Skeletal muscle satellite cell (primary cell): ENCODE results near the gene INPP5J.

Source experiments
- H3K27me3 ChIP-seq: 2 replicates; pipeline ENCODE4 v1.7.0; 2013; ENCODE audit warnings: low read length; ENCODE audit not compliant: control insufficient read depth, insufficient read depth
- H3K36me3 ChIP-seq: 2 replicates; pipeline ENCODE4 v1.7.0; 2013; ENCODE audit warnings: mild to moderate bottlenecking, control low read depth, low read length; ENCODE audit not compliant: insufficient read depth
- H3K4me1 ChIP-seq: 2 replicates; pipeline ENCODE4 v1.7.0; 2013; ENCODE audit warnings: low read length; ENCODE audit not compliant: control insufficient read depth, insufficient read depth
- H3K4me2 ChIP-seq: 2 replicates; pipeline ENCODE4 v1.7.0; 2013; ENCODE audit warnings: mild to moderate bottlenecking, low read length
- H3K4me3 ChIP-seq: 2 replicates; pipeline ENCODE4 v1.7.0; 2013; ENCODE audit warnings: low read length
- H3K9ac ChIP-seq: 2 replicates; pipeline ENCODE4 v1.7.0; 2013; ENCODE audit warnings: mild to moderate bottlenecking, low read depth, low read length, moderate library complexity
- H3K9me3 ChIP-seq: replicated peaks from 2 replicates; pipeline ENCODE4 v1.7.0; 2013; ENCODE audit warnings: mild to moderate bottlenecking, control low read depth, low read length

The INPP5J gene

GRCh38 chr22:31136155-31136554 is 13.4 kb downstream of the INPP5J start:
- peaks cover 44% of the 10 kb centered on the region for H3K27me3 ChIP-seq
- H3K4me3 ChIP-seq = no peak overlapping the region
- H3K36me3 ChIP-seq = no peaks in the 10 kb centered on the region
- no peaks in the 10 kb centered on the region for H3K9me3 ChIP-seq
- no peak overlapping the region for H3K4me2 ChIP-seq
- no peak overlapping the region for H3K9ac ChIP-seq
- no peaks in the 10 kb centered on the region for H3K4me1 ChIP-seq

- no peaks in the 10 kb centered on the region for H3K36me3 ChIP-seq
- no peaks in the 10 kb centered on the region for H3K9me3 ChIP-seq
- H3K27me3 ChIP-seq = peaks cover 48% of the 10 kb centered on the region
- H3K4me2 ChIP-seq = no peak overlapping the region
- no peak overlapping the region for H3K4me3 ChIP-seq
- H3K4me1 ChIP-seq = no peaks in the 10 kb centered on the region
- no peak overlapping the region for H3K9ac ChIP-seq
Observed at GRCh38 chr22:31136711-31137110, 13.9 kb downstream of the INPP5J start.

GRCh38 chr22:31137721-31138120 is 15.0 kb downstream of the INPP5J start:
- no peaks in the 10 kb centered on the region for H3K36me3 ChIP-seq
- H3K9me3 ChIP-seq = no peaks in the 10 kb centered on the region
- no peak overlapping the region for H3K4me2 ChIP-seq
- H3K9ac ChIP-seq = no peak overlapping the region
- H3K4me1 ChIP-seq = no peaks in the 10 kb centered on the region
- peaks cover 53% of the 10 kb centered on the region for H3K27me3 ChIP-seq
- no peak overlapping the region for H3K4me3 ChIP-seq

GRCh38 chr22:31138126-31138525 is 15.4 kb downstream of the INPP5J start:
- no peaks in the 10 kb centered on the region for H3K4me1 ChIP-seq
- H3K36me3 ChIP-seq = no peaks in the 10 kb centered on the region
- no peak overlapping the region for H3K4me3 ChIP-seq
- peaks cover 53% of the 10 kb centered on the region for H3K27me3 ChIP-seq
- no peak overlapping the region for H3K4me2 ChIP-seq
- H3K9me3 ChIP-seq = no peaks in the 10 kb centered on the region
- H3K9ac ChIP-seq = no peak overlapping the region

- Histone ChIP-seq H3K4me2 (no peak overlapping the region), H3K27me3 (peaks cover 58% of the 10 kb centered on the region), H3K4me1 (no peaks in the 10 kb centered on the region), H3K36me3 (no peaks in the 10 kb centered on the region), H3K9me3 (no peaks in the 10 kb centered on the region), H3K4me3 (no peak overlapping the region), H3K9ac (no peak overlapping the region)
Observed at GRCh38 chr22:31139066-31139465, 16.3 kb downstream of the INPP5J start.

- H3K9ac ChIP-seq = no peak within 1 kb of the TSS
Observed at GRCh38 chr22:31139866-31140716, 17.3 kb downstream of the INPP5J start, which contains the start of gene PLA2G3. Gene PLA2G3 (minus strand): TSS chr22:31140508. CDS start chr22:31140354, 154 bp downstream.

GRCh38 chr22:31140746-31141145 is 18.0 kb downstream of the INPP5J start:
- Histone ChIP-seq H3K36me3 (no peaks in the 10 kb centered on the region), H3K4me1 (no peaks in the 10 kb centered on the region), H3K4me3 (no peak overlapping the region), H3K9ac (no peak overlapping the region), H3K27me3 (peaks cover 58% of the 10 kb centered on the region), H3K4me2 (no peak overlapping the region), H3K9me3 (peaks cover 3% of the 10 kb centered on the region)

More at GRCh38 chr22:31139866-31140716, 17.3 kb downstream of the INPP5J start, which contains the start of gene PLA2G3:
- H3K4me1 ChIP-seq = no peaks in the 10 kb centered on the region
- peaks cover 3% of the 10 kb centered on the region for H3K9me3 ChIP-seq
- H3K4me3 ChIP-seq = no peak within 1 kb of the TSS
- H3K27me3 ChIP-seq = peaks cover 58% of the 10 kb centered on the region
- no peak within 1 kb of the TSS for H3K4me2 ChIP-seq
- H3K36me3 ChIP-seq = no peaks in the 10 kb centered on the region

GRCh38 chr22:31141551-31141950 is 18.8 kb downstream of the INPP5J start:
- Histone ChIP-seq H3K4me2 (no peak overlapping the region), H3K9ac (no peak overlapping the region), H3K9me3 (peaks cover 3% of the 10 kb centered on the region), H3K27me3 (peaks cover 58% of the 10 kb centered on the region), H3K4me1 (no peaks in the 10 kb centered on the region), H3K4me3 (no peak overlapping the region), H3K36me3 (no peaks in the 10 kb centered on the region)

- Histone ChIP-seq H3K4me2 (no peak overlapping the region), H3K9ac (no peak overlapping the region), H3K4me3 (no peak overlapping the region), H3K9me3 (peaks cover 3% of the 10 kb centered on the region), H3K27me3 (peaks cover 53% of the 10 kb centered on the region), H3K36me3 (no peaks in the 10 kb centered on the region), H3K4me1 (no peaks in the 10 kb centered on the region)
Observed at GRCh38 chr22:31142285-31142684, 19.5 kb downstream of the INPP5J start.

- no peaks in the 10 kb centered on the region for H3K4me1 ChIP-seq
- peaks cover 3% of the 10 kb centered on the region for H3K9me3 ChIP-seq
- no peak overlapping the region for H3K4me2 ChIP-seq
- no peak overlapping the region for H3K9ac ChIP-seq
- H3K36me3 ChIP-seq = no peaks in the 10 kb centered on the region
- H3K27me3 ChIP-seq = peaks cover 45% of the 10 kb centered on the region
- no peak overlapping the region for H3K4me3 ChIP-seq
Observed at GRCh38 chr22:31143038-31143437, 20.3 kb downstream of the INPP5J start.

GRCh38 chr22:31143537-31143936 is 20.8 kb downstream of the INPP5J start:
- Histone ChIP-seq H3K4me1 (peaks cover 3% of the 10 kb centered on the region), H3K36me3 (no peaks in the 10 kb centered on the region), H3K27me3 (peaks cover 40% of the 10 kb centered on the region), H3K9me3 (peaks cover 3% of the 10 kb centered on the region), H3K4me3 (no peak overlapping the region), H3K9ac (no peak overlapping the region), H3K4me2 (no peak overlapping the region)

- Histone ChIP-seq H3K4me2 (no peak overlapping the region), H3K9ac (no peak overlapping the region), H3K4me3 (no peak overlapping the region)
Observed at GRCh38 chr22:31144223-31144622, 21.5 kb downstream of the INPP5J start.

More at GRCh38 chr22:31144223-31144622, 21.5 kb downstream of the INPP5J start:
- H3K36me3 ChIP-seq = no peaks in the 10 kb centered on the region
- H3K4me1 ChIP-seq = peaks cover 7% of the 10 kb centered on the region
- peaks cover 3% of the 10 kb centered on the region for H3K9me3 ChIP-seq
- peaks cover 33% of the 10 kb centered on the region for H3K27me3 ChIP-seq
